ENCODE results near the gene CABS1. TPM values are rescaled to one million over a fixed set of nuclear protein-coding genes. Genes with fewer than 3 reads are reported as not detected.
A peak's percentile ranks its signal among the peaks of the same experiment; 100 is the strongest.

CABS1 gene
- total and polyA plus RNA-seq, 10 of the 15 experiments (the other 5 are each of a cell fraction or from before 2014, with no cell fraction given), result not detected

DNA sequence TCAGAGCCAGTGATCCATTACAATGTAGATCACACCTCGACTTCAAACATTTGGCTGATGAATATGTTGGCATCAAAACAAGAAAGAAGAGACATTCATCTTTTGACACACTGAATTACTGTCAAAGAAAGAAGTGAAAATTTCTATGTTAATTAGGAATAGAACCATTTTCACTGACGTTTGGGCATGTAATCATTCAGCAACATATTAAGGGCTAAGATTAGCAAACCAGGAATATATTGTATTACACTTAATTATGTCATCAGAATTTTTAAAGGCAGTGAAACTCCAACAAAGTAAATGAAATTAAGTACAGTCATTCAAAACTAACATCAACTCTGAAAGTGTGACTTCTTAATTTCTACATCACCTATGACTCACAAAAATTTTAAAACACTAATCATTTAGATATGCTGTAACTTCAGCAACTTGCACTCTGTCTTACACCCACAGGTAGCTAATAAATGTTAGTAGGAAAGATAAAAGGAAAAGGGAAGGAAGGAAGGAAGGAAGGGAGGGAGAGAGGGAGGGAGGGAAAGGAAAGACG is 24.4 kb downstream of the CABS1 start (continued):
- TF ChIP-seq ZBED1 (IDR thresholded peaks at IDR 0.05; ENCODE audit: borderline replicate concordance) (no peak), EP300 (IDR thresholded peaks at IDR 0.05; ENCODE audit: borderline replicate concordance in 1 of 2, control insufficient read depth in 1 of 2, low read depth in 2 of 2, low read length in 2 of 2) (peak; percentile 16 to 22; a peak in 1 of 4 replicates), CBX3 (IDR thresholded peaks at IDR 0.05; ENCODE audit: borderline replicate concordance, low read depth) (no peak), SRF (IDR thresholded peaks at IDR 0.05; ENCODE audit: low read depth in 2 of 2, low read length in 2 of 2) (no peak), NR2F1 (conservative IDR thresholded peaks at IDR 0.05) (peak; percentile 38; the same call in 1 of the 2 replicates), MTA2 (IDR thresholded peaks at IDR 0.05; ENCODE audit: low read depth) (peak; percentile 93), RAD21 (IDR thresholded peaks at IDR 0.05; ENCODE audit: insufficient read depth, low read depth, low read length) (no peak), SIX5 (IDR thresholded peaks at IDR 0.05; ENCODE audit: low read depth, low read length, severe bottlenecking) (no peak), EED (IDR thresholded peaks at IDR 0.05; ENCODE audit: low read depth) (no peak), FOXM1 (IDR thresholded peaks at IDR 0.05; ENCODE audit: low read depth, low read length) (no peak), IKZF2 (IDR thresholded peaks at IDR 0.05) (peak; percentile 35 to 57; a peak in 3 of 4 replicates), BACH1 (IDR thresholded peaks at IDR 0.05; ENCODE audit: borderline replicate concordance) (no peak), NFIC (IDR thresholded peaks at IDR 0.05; ENCODE audit: low read depth, low read length) (no peak), PAX8 (IDR thresholded peaks at IDR 0.05) (no peak), CREM (IDR thresholded peaks at IDR 0.05; ENCODE audit: low read depth) (no peak), LARP7 (IDR thresholded peaks at IDR 0.05) (no peak), CEBPB (IDR thresholded peaks at IDR 0.05; ENCODE audit: borderline replicate concordance in 1 of 2, low read depth in 2 of 2, low read length in 2 of 2) (no peak), WRNIP1 (IDR thresholded peaks at IDR 0.05; ENCODE audit: borderline replicate concordance, low read depth, low read length) (no peak)
- TF ChIP-seq, protein P1, sequence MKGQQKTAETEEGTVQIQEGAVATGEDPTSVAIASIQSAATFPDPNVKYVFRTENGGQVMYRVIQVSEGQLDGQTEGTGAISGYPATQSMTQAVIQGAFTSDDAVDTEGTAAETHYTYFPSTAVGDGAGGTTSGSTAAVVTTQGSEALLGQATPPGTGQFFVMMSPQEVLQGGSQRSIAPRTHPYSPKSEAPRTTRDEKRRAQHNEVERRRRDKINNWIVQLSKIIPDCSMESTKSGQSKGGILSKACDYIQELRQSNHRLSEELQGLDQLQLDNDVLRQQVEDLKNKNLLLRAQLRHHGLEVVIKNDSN (IDR thresholded peaks at IDR 0.05; ENCODE audit: borderline replicate concordance, extremely low read length, insufficient read depth, low read depth, low read length), result no peak
- TF ChIP-seq, protein P2, sequence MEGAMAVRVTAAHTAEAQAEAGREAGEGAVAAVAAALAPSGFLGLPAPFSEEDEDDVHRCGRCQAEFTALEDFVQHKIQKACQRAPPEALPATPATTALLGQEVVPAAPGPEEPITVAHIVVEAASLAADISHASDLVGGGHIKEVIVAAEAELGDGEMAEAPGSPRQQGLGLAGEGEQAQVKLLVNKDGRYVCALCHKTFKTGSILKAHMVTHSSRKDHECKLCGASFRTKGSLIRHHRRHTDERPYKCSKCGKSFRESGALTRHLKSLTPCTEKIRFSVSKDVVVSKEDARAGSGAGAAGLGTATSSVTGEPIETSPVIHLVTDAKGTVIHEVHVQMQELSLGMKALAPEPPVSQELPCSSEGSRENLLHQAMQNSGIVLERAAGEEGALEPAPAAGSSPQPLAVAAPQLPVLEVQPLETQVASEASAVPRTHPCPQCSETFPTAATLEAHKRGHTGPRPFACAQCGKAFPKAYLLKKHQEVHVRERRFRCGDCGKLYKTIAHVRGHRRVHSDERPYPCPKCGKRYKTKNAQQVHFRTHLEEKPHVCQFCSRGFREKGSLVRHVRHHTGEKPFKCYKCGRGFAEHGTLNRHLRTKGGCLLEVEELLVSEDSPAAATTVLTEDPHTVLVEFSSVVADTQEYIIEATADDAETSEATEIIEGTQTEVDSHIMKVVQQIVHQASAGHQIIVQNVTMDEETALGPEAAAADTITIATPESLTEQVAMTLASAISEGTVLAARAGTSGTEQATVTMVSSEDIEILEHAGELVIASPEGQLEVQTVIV (IDR thresholded peaks at IDR 0.05; ENCODE audit: borderline replicate concordance, partially characterized antibody), result no peak
- TF ChIP-seq, protein P3, sequence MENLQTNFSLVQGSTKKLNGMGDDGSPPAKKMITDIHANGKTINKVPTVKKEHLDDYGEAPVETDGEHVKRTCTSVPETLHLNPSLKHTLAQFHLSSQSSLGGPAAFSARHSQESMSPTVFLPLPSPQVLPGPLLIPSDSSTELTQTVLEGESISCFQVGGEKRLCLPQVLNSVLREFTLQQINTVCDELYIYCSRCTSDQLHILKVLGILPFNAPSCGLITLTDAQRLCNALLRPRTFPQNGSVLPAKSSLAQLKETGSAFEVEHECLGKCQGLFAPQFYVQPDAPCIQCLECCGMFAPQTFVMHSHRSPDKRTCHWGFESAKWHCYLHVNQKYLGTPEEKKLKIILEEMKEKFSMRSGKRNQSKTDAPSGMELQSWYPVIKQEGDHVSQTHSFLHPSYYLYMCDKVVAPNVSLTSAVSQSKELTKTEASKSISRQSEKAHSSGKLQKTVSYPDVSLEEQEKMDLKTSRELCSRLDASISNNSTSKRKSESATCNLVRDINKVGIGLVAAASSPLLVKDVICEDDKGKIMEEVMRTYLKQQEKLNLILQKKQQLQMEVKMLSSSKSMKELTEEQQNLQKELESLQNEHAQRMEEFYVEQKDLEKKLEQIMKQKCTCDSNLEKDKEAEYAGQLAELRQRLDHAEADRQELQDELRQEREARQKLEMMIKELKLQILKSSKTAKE (IDR thresholded peaks at IDR 0.05; ENCODE audit: low read depth, poor library complexity, severe bottlenecking), result no peak
- TF ChIP-seq, protein P4, sequence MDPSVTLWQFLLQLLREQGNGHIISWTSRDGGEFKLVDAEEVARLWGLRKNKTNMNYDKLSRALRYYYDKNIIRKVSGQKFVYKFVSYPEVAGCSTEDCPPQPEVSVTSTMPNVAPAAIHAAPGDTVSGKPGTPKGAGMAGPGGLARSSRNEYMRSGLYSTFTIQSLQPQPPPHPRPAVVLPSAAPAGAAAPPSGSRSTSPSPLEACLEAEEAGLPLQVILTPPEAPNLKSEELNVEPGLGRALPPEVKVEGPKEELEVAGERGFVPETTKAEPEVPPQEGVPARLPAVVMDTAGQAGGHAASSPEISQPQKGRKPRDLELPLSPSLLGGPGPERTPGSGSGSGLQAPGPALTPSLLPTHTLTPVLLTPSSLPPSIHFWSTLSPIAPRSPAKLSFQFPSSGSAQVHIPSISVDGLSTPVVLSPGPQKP (IDR thresholded peaks at IDR 0.05; ENCODE audit: low read depth, low read length), result no peak
- TF ChIP-seq, protein P5, sequence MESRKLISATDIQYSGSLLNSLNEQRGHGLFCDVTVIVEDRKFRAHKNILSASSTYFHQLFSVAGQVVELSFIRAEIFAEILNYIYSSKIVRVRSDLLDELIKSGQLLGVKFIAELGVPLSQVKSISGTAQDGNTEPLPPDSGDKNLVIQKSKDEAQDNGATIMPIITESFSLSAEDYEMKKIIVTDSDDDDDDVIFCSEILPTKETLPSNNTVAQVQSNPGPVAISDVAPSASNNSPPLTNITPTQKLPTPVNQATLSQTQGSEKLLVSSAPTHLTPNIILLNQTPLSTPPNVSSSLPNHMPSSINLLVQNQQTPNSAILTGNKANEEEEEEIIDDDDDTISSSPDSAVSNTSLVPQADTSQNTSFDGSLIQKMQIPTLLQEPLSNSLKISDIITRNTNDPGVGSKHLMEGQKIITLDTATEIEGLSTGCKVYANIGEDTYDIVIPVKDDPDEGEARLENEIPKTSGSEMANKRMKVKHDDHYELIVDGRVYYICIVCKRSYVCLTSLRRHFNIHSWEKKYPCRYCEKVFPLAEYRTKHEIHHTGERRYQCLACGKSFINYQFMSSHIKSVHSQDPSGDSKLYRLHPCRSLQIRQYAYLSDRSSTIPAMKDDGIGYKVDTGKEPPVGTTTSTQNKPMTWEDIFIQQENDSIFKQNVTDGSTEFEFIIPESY (IDR thresholded peaks at IDR 0.05), result no peak
